Gastroesophageal sphincter (tissue), 4 donors: ENCODE measurements around the gene MED27. TPM values are rescaled to one million over a fixed set of nuclear protein-coding genes. Genes with fewer than 3 reads are reported as not detected.

ENCODE experiments used
- ATAC-seq: fragments of 150-250 bp; one replicate; pipeline ENCODE4 v1.9.1; 2016; ENCODE audit warnings: mild to moderate bottlenecking, moderate library complexity
- H3K27ac ChIP-seq, 4 donors: fragments of 200-600 bp; sonication (generic) in 3 of 4; 1 replicate in 3 of 4; 2 replicates in 1 of 4; pipeline ENCODE4 v1.5.1; 2016 to 2019
- H3K27me3 ChIP-seq: fragments of 200-600 bp; sonication (generic); one replicate; pipeline ENCODE4 v1.5.1; 2019
- H3K36me3 ChIP-seq, 2 donors: fragments of 200-600 bp; sonication (generic); one replicate each; pipeline ENCODE4 v1.5.1; 2019; ENCODE audit warnings: control low read depth in 1 of 2
- H3K4me1 ChIP-seq, 3 donors: fragments of 200-600 bp; sonication (generic); 1 replicate in 2 of 3; 2 replicates in 1 of 3; pipeline ENCODE4 v1.5.1; 2016 to 2019; ENCODE audit warnings: control low read depth in 2 of 3
- H3K4me3 ChIP-seq, 2 donors: fragments of 200-600 bp; sonication (generic); one replicate each; pipeline ENCODE4 v1.5.1; 2019; ENCODE audit warnings: mild to moderate bottlenecking in 1 of 2, moderate library complexity in 1 of 2
- H3K9me3 ChIP-seq, 3 donors: fragments of 200-600 bp; sonication (generic); one replicate each; pipeline ENCODE4 v1.5.1; 2017 to 2019; ENCODE audit warnings: control low read depth in 2 of 3
- CTCF ChIP-seq, 4 experiments: fragments of 200-600 bp in 2 of 4; fragments of 450-650 bp in 2 of 4; sonication (generic) in 1 of 4; IDR thresholded peaks; one replicate each; pipeline ENCODE4 v1.5.1; 2017 to 2019; ENCODE audit warnings: antibody characterized with exemption in 4 of 4, mild to moderate bottlenecking in 2 of 4, moderate library complexity in 2 of 4
- EP300 ChIP-seq: sonication (generic); formaldehyde crosslinking; IDR thresholded peaks from one replicate; pipeline ENCODE4 v1.6.1; 2017; ENCODE audit warnings: antibody characterized with exemption, mild to moderate bottlenecking
- POLR2A ChIP-seq, 2 donors: fragments of 450-650 bp; IDR thresholded peaks; one replicate each; pipeline ENCODE4 v1.6.1; 2017; ENCODE audit warnings: antibody characterized with exemption in 2 of 2, mild to moderate bottlenecking in 2 of 2, moderate library complexity in 1 of 2
- POLR2AphosphoS5 ChIP-seq: sonication (generic); formaldehyde crosslinking; IDR thresholded peaks from one replicate; pipeline ENCODE4 v1.6.1; 2017; ENCODE audit warnings: antibody characterized with exemption
- WGBS, 2 donors: methylation state at CpG; one replicate each; pipeline ENCODE4 v1.1.5; 2018; ENCODE audit warnings: low coverage in 1 of 2; 5-methylcytosine and 5-hydroxymethylcytosine counted together
- total RNA-seq, 4 donors: library from RNA; depleted of rRNA; stranded (reverse); fragments of >200 nt; gene quantifications; one replicate each; pipeline ENCODE4 v1.1.0, GENCODE V29; 2016

Gene MED27
- total RNA-seq, 4 donors from 2014 or later, result 13.2 to 21.0 (median 13.9) TPM

DNA sequence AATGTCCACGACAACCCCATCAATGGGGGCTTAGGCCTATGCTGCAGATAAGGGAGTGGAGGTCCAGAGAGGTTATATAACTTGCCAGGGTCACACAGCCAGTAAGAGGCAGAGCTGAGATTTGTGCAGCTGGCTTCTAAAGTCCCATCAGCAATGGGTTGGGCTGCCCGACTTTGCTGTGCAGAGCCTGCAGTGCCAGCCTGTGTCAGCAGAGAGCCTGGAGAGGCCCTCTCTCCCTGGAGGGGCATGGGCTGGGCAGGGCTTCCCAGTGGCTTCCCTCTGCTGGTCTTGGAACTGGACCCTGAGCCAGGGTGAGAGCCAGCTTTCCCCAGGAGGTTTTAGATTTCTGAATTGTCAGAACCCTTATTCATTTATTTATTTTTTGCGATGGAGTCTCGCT, 262.6 kb downstream of the MED27 start:
- Histone ChIP-seq H3K27ac (no peak overlapping the region), H3K4me3 (no peak overlapping the region), H3K27me3 (peaks cover 81% of the 10 kb centered on the region), H3K4me1 (no peaks in the 10 kb centered on the region), H3K9me3 (no peaks in the 10 kb centered on the region), H3K36me3 (no peaks in the 10 kb centered on the region)
- TF ChIP-seq POLR2A (IDR thresholded peaks at IDR 0.05), result no peak
- no peak for TF ChIP-seq EP300
- no peak for TF ChIP-seq CTCF (IDR thresholded peaks at IDR 0.05)
- TF ChIP-seq POLR2AphosphoS5, result no peak
- no peak for ATAC-seq
- WGBS, 2 donors, result 80 to 87% methylated on average over 3 to 4 of the region's 4 CpGs

- Histone ChIP-seq H3K9me3 (no peaks in the 10 kb centered on the region), H3K4me3 (no peak overlapping the region), H3K27ac (no peak overlapping the region), H3K36me3 (no peaks in the 10 kb centered on the region), H3K27me3 (peaks cover 90% of the 10 kb centered on the region), H3K4me1 (no peaks in the 10 kb centered on the region)
- no peak for ATAC-seq
- TF ChIP-seq EP300 (no peak), CTCF (IDR thresholded peaks at IDR 0.05) (no peak), POLR2A (IDR thresholded peaks at IDR 0.05) (no peak), POLR2AphosphoS5 (no peak)
- WGBS, 2 donors, result 29 to 30% methylated on average over 11 to 12 of the region's 19 CpGs
Measured at GRCh38 chr9:131815970-131816873, 263.4 kb downstream of the MED27 start.

GRCh38 chr9:131814707-131815106, 265.0 kb downstream of the MED27 start:
- WGBS, 2 donors, result 91% methylated on average over 1 of the region's 6 CpGs; no CpG with 5 or more reads in 1 of the 2 donors
- H3K27ac ChIP-seq, result no peak overlapping the region
- ATAC-seq, result no peak
- TF ChIP-seq POLR2A (IDR thresholded peaks at IDR 0.05) (no peak), CTCF (IDR thresholded peaks at IDR 0.05) (no peak), EP300 (no peak), POLR2AphosphoS5 (no peak)
- H3K9me3 ChIP-seq, result no peaks in the 10 kb centered on the region
- H3K4me3 ChIP-seq, result no peak overlapping the region
- no peaks in the 10 kb centered on the region for H3K4me1 ChIP-seq
- no peaks in the 10 kb centered on the region for H3K36me3 ChIP-seq
- H3K27me3 ChIP-seq, result peaks cover 92% of the 10 kb centered on the region

GRCh38 chr9:131813116-131813515, 266.6 kb downstream of the MED27 start:
- ATAC-seq, result no peak
- Histone ChIP-seq H3K9me3 (no peaks in the 10 kb centered on the region), H3K27ac (no peak overlapping the region), H3K4me3 (no peak overlapping the region), H3K27me3 (peaks cover 97% of the 10 kb centered on the region), H3K4me1 (no peaks in the 10 kb centered on the region), H3K36me3 (no peaks in the 10 kb centered on the region)
- WGBS, 2 donors, result 88% methylated on average over 3 of the region's 9 CpGs; no CpG with 5 or more reads in 1 of the 2 donors
- TF ChIP-seq POLR2AphosphoS5, result no peak
- no peak for TF ChIP-seq POLR2A (IDR thresholded peaks at IDR 0.05)

DNA sequence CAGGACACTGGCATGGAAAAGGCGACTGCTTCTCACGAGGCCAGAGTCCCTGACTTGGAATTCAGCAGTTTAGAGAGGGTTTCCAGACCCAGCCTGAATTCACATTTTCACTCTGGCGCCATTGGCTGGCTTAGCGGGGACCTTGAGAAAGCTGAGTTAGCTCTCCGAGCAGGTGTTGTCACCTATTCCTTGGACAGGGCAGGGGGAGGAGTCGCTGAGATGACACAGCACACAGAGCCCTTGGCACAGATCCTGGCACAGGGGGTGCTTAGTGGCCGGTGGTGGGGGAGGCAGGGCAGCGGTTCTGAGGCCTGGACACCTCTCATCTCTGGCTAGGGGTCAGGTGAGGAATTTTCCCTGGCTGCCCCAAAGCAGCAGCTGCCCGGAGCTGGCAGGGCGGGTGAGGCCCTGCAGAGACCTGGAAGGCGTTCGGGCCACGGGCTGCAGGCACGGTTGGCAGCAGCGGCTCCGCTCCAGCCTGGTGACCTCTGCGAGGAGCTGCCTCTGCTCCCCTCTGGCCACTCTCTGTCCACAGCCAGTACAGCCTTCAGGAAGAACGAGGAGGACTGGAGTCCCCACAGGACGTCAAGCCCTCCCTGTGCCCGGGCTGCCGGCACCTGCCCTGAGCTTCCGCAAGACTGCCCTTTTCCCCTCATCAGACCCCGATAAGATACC, 267.4 kb downstream of the MED27 start:
- 74 to 76% methylated on average over 6 of the region's 23 CpGs for WGBS, 2 donors
- Histone ChIP-seq H3K36me3 (no peaks in the 10 kb centered on the region), H3K27ac (no peak overlapping the region), H3K4me1 (no peaks in the 10 kb centered on the region), H3K4me3 (no peak overlapping the region), H3K9me3 (no peaks in the 10 kb centered on the region), H3K27me3 (peaks cover 97% of the 10 kb centered on the region)
- TF ChIP-seq EP300 (no peak), CTCF (IDR thresholded peaks at IDR 0.05) (no peak), POLR2AphosphoS5 (no peak), POLR2A (IDR thresholded peaks at IDR 0.05) (no peak)
- no peak for ATAC-seq
